ENCODE results near the gene TPT1.
"Not testable (repeated sequence)": the region's sequence is repeated elsewhere in the genome, so short reads cannot be mapped to it uniquely, and the experiment has no call there.

- TF ChIP-seq MAX (IDR thresholded peaks at IDR 0.05; ENCODE audit: low read depth); REST (IDR thresholded peaks at IDR 0.05; ENCODE audit: low read depth, low read length); EP300 (IDR thresholded peaks at IDR 0.05; ENCODE audit: borderline replicate concordance in 1 of 2, low read depth in 1 of 2, low read length in 1 of 2); JUND (IDR thresholded peaks at IDR 0.05); GABPA (IDR thresholded peaks at IDR 0.05; ENCODE audit: low read depth); POLR2AphosphoS5 (IDR thresholded peaks at IDR 0.05; ENCODE audit: low read depth, low read length); RXRA (IDR thresholded peaks at IDR 0.05; ENCODE audit: borderline replicate concordance, low read depth); EZH2phosphoT487 (IDR thresholded peaks at IDR 0.05; ENCODE audit: borderline replicate concordance, low read depth): not testable (repeated sequence)
- TF ChIP-seq, protein P1, sequence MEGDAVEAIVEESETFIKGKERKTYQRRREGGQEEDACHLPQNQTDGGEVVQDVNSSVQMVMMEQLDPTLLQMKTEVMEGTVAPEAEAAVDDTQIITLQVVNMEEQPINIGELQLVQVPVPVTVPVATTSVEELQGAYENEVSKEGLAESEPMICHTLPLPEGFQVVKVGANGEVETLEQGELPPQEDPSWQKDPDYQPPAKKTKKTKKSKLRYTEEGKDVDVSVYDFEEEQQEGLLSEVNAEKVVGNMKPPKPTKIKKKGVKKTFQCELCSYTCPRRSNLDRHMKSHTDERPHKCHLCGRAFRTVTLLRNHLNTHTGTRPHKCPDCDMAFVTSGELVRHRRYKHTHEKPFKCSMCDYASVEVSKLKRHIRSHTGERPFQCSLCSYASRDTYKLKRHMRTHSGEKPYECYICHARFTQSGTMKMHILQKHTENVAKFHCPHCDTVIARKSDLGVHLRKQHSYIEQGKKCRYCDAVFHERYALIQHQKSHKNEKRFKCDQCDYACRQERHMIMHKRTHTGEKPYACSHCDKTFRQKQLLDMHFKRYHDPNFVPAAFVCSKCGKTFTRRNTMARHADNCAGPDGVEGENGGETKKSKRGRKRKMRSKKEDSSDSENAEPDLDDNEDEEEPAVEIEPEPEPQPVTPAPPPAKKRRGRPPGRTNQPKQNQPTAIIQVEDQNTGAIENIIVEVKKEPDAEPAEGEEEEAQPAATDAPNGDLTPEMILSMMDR (IDR thresholded peaks at IDR 0.05): not testable (repeated sequence)
These were observed 35.7 kb upstream of the TPT1 start for GRCh38 chr13:45376651-45377050.
